HEK293 (cell line): ENCODE data around the gene ACSBG1.

Experiments
- CTCF ChIA-PET: fragments of 350-600 bp; formaldehyde crosslinking; extraction: SDS; loops from one replicate; lab custom pipeline; 2021; ENCODE audit warnings: antibody characterized with exemption; lab: Yijun Ruan, JAX
- POLR2A ChIA-PET: fragments of 300-600 bp; formaldehyde crosslinking; extraction: SDS; loops from one replicate; lab custom pipeline; 2020; ENCODE audit warnings: antibody characterized with exemption, inconsistent platforms; lab: Yijun Ruan, JAX
- H3K27ac ChIP-seq: fragments of 200-500 bp; sonication (Bioruptor generic); 2 replicates; pipeline ENCODE4 v1.5.1; 2014; ENCODE audit warnings: low read depth, low read length, control low read depth, inconsistent platforms; ENCODE audit errors: extremely low read depth
- H3K36me3 ChIP-seq, 2 experiments: fragments of 200-500 bp in 1 of 2; sonication (Bioruptor generic) in 1 of 2; 1 replicate in 1 of 2; 2 replicates in 1 of 2; pipeline ENCODE4 v1.5.1; 2014 to 2017; ENCODE audit warnings: inconsistent platforms in 2 of 2, low read length in 2 of 2; ENCODE audit not compliant: control insufficient read depth in 2 of 2, insufficient read depth in 1 of 2
- H3K4me1 ChIP-seq: fragments of 200-500 bp; sonication (Bioruptor generic); 2 replicates; pipeline ENCODE4 v1.5.1; 2014; ENCODE audit warnings: mild to moderate bottlenecking, low read length, inconsistent platforms; ENCODE audit not compliant: control insufficient read depth, insufficient read depth
- H3K4me3 ChIP-seq: 2 replicates; pipeline ENCODE4 v1.5.1; 2011; ENCODE audit warnings: low read depth, mild to moderate bottlenecking, control low read depth, low read length, moderate library complexity
- H3K9me3 ChIP-seq: fragments of 200-500 bp; sonication (Bioruptor generic); 2 replicates; pipeline ENCODE4 v1.5.1; 2014; ENCODE audit warnings: low read depth, low read length, inconsistent platforms; ENCODE audit not compliant: control insufficient read depth, insufficient read depth
- EGR2 ChIP-seq: fragments of 450-650 bp; formaldehyde crosslinking; IDR thresholded peaks from 2 replicates; pipeline ENCODE4 v1.5.1; 2016; ENCODE audit warnings: low read depth, missing biosample characterization, missing genetic modification characterization
- GLI4 ChIP-seq: fragments of 450-650 bp; formaldehyde crosslinking; IDR thresholded peaks from 2 replicates; pipeline ENCODE4 v1.5.1; 2016; ENCODE audit warnings: missing biosample characterization, missing genetic modification characterization
- KLF7 ChIP-seq: fragments of 450-650 bp; formaldehyde crosslinking; IDR thresholded peaks from 2 replicates; pipeline ENCODE4 v1.5.1; 2016; ENCODE audit warnings: missing biosample characterization, missing genetic modification characterization, borderline replicate concordance
- OSR2 ChIP-seq: fragments of 450-650 bp; formaldehyde crosslinking; IDR thresholded peaks from 2 replicates; pipeline ENCODE4 v1.5.1; 2016; ENCODE audit warnings: missing biosample characterization, missing genetic modification characterization
- SETDB1 ChIP-seq: IDR thresholded peaks from one replicate; pipeline ENCODE4 v1.6.1; 2017; ENCODE audit warnings: mild to moderate bottlenecking, low read length, moderate library complexity, mixed read lengths; ENCODE audit not compliant: insufficient read length
- ZEB2 ChIP-seq: fragments of 450-650 bp; formaldehyde crosslinking; IDR thresholded peaks from 2 replicates; pipeline ENCODE4 v1.5.1; 2016; ENCODE audit warnings: missing biosample characterization, missing genetic modification characterization
- ZFHX2 ChIP-seq: fragments of 450-650 bp; formaldehyde crosslinking; conservative IDR thresholded peaks from 2 replicates; pipeline ENCODE4 v1.5.1; 2016; ENCODE audit warnings: missing biosample characterization, missing genetic modification characterization
- ZNF10 ChIP-seq: fragments of 450-650 bp; formaldehyde crosslinking; IDR thresholded peaks from 2 replicates; pipeline ENCODE4 v1.5.1; 2017; ENCODE audit warnings: missing biosample characterization, missing genetic modification characterization
- ZNF112 ChIP-seq: fragments of 450-650 bp; formaldehyde crosslinking; IDR thresholded peaks from 2 replicates; pipeline ENCODE4 v1.5.0; 2017; ENCODE audit warnings: missing biosample characterization, missing genetic modification characterization
- ZNF223 ChIP-seq: fragments of 450-650 bp; formaldehyde crosslinking; IDR thresholded peaks from 2 replicates; pipeline ENCODE4 v1.5.1; 2016; ENCODE audit warnings: missing biosample characterization, missing genetic modification characterization
- ZNF248 ChIP-seq: fragments of 450-650 bp; formaldehyde crosslinking; IDR thresholded peaks from 2 replicates; pipeline ENCODE4 v1.5.1; 2017; ENCODE audit warnings: missing biosample characterization, missing genetic modification characterization
- ZNF433 ChIP-seq: fragments of 450-650 bp; formaldehyde crosslinking; IDR thresholded peaks from 2 replicates; pipeline ENCODE4 v1.5.1; 2016; ENCODE audit warnings: missing biosample characterization, missing genetic modification characterization, low read depth
- ZNF626 ChIP-seq: fragments of 450-650 bp; sonication (Bioruptor Pico); formaldehyde crosslinking; IDR thresholded peaks from 2 replicates; pipeline ENCODE4 v1.5.1; 2018; ENCODE audit warnings: missing biosample characterization, missing genetic modification characterization, inconsistent platforms
- ZNF670 ChIP-seq: fragments of 450-650 bp; formaldehyde crosslinking; IDR thresholded peaks from 2 replicates; pipeline ENCODE4 v1.5.1; 2016; ENCODE audit warnings: missing biosample characterization, missing genetic modification characterization, low read depth
- ZNF843 ChIP-seq: fragments of 450-650 bp; formaldehyde crosslinking; IDR thresholded peaks from 2 replicates; pipeline ENCODE4 v1.5.1; 2016; ENCODE audit warnings: missing biosample characterization, missing genetic modification characterization
- ZSCAN16 ChIP-seq: fragments of 450-650 bp; formaldehyde crosslinking; IDR thresholded peaks from 2 replicates; pipeline ENCODE4 v1.5.1; 2016; ENCODE audit warnings: missing biosample characterization, missing genetic modification characterization
- ZSCAN23 ChIP-seq: fragments of 450-650 bp; formaldehyde crosslinking; IDR thresholded peaks from 2 replicates; pipeline ENCODE4 v1.5.1; 2016; ENCODE audit warnings: missing biosample characterization, missing genetic modification characterization
- TF ChIP-seq, protein P1 (sequence below): fragments of 450-650 bp; formaldehyde crosslinking; IDR thresholded peaks from 2 replicates; pipeline ENCODE4 v1.5.1; 2016; ENCODE audit warnings: missing biosample characterization, missing genetic modification characterization, low read depth
- TF ChIP-seq, protein P2 (sequence below): fragments of 450-650 bp; formaldehyde crosslinking; IDR thresholded peaks from 2 replicates; pipeline ENCODE4 v1.5.1; 2016; ENCODE audit warnings: missing biosample characterization, missing genetic modification characterization
- TF ChIP-seq, protein P3 (sequence below): fragments of 450-650 bp; formaldehyde crosslinking; conservative IDR thresholded peaks from 2 replicates; pipeline ENCODE4 v1.5.1; 2016; ENCODE audit warnings: low read depth, missing biosample characterization, missing genetic modification characterization

The ACSBG1 gene

DNA sequence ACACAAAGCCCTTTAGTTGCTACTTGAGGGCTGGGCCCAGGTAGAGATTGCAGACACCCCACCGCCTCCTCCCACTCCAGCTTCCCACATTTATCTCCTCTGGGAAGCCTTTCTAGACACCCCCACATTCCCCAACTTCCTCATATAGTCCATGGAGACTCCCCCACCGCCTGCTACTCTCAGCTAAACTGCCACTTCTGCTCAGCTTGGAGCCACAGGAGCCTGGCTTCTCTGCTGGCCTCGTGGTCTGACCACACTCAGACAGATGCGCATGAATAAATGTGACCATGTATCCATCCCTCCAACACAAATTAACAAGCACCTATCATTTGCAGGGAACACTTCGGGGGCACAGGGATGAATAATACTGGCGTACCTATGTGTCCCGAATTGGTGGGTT is 10.5 kb upstream of the ACSBG1 start:
- H3K4me3 ChIP-seq: no peak overlapping the region
- TF ChIP-seq EGR2: peak; percentile 26; the same call in 1 of the 2 replicates
- TF ChIP-seq ZFHX2 (tag by site-specific recombination): 0 out of 2 replicates have a peak, but pooled peaks have one; percentile 23
- no peak for TF ChIP-seq ZNF433 (tag by site-specific recombination)
- POLR2A ChIA-PET: no interaction called here
- no peaks in the 10 kb centered on the region for H3K9me3 ChIP-seq
- H3K36me3 ChIP-seq: no peaks in the 10 kb centered on the region
- CTCF ChIA-PET: interaction anchor here (0.6 to 10.5 kb wide), 4 partner anchors 70 to 1703 kb away, joined by 3 to 234 read pairs (median 104); no protein-coding TSS in a partner anchor
- H3K4me1 ChIP-seq: no peaks in the 10 kb centered on the region
- no peak overlapping the region for H3K27ac ChIP-seq

DNA sequence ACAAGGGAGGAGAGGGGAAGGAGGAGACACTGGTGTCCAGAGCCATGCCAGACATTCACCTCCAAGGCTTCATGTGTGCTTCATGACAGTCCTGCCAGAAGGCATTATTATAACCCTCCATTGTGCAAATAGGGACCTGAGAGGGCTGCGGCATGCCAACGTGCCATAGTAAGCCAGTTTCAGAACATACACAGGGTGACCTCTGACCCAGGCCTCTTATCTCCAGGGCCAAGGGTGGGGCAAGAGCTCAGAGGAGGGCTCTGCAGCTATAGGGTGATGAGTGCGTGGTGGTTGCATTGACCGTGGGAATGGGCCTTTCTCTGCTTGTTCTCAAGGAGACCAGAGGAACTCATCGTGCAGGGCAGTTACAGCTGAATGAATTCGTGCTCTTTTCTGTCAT is 9.7 kb upstream of the ACSBG1 start:
- Histone ChIP-seq H3K36me3 (no peaks in the 10 kb centered on the region), H3K9me3 (no peaks in the 10 kb centered on the region), H3K4me3 (no peak overlapping the region), H3K27ac (no peak overlapping the region), H3K4me1 (no peaks in the 10 kb centered on the region)
- POLR2A ChIA-PET: no interaction called here
- CTCF ChIA-PET: interaction anchor here (0.7 to 10.5 kb wide), 5 partner anchors 70 to 507 kb away, joined by 3 to 234 read pairs (median 6); partner anchors contain the start of gene IDH3A
- TF ChIP-seq ZEB2 (tag by site-specific recombination): no peak
- no peak for TF ChIP-seq ZNF248 (tag by site-specific recombination)
- TF ChIP-seq, protein P1, sequence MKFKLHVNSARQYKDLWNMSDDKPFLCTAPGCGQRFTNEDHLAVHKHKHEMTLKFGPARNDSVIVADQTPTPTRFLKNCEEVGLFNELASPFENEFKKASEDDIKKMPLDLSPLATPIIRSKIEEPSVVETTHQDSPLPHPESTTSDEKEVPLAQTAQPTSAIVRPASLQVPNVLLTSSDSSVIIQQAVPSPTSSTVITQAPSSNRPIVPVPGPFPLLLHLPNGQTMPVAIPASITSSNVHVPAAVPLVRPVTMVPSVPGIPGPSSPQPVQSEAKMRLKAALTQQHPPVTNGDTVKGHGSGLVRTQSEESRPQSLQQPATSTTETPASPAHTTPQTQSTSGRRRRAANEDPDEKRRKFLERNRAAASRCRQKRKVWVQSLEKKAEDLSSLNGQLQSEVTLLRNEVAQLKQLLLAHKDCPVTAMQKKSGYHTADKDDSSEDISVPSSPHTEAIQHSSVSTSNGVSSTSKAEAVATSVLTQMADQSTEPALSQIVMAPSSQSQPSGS (tag by site-specific recombination): no peak
- TF ChIP-seq SETDB1: no peak
- TF ChIP-seq GLI4 (tag by site-specific recombination): no peak
- no peak for TF ChIP-seq ZSCAN16 (tag by site-specific recombination)
- TF ChIP-seq ZNF626 (tag by site-specific recombination): no peak
- no peak for TF ChIP-seq KLF7
- TF ChIP-seq, protein P2, sequence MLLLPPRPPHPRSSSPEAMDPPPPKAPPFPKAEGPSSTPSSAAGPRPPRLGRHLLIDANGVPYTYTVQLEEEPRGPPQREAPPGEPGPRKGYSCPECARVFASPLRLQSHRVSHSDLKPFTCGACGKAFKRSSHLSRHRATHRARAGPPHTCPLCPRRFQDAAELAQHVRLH: no peak
- TF ChIP-seq ZSCAN23: no peak
- TF ChIP-seq ZNF843: no peak
- TF ChIP-seq ZNF10 (tag by site-specific recombination): no peak
- TF ChIP-seq, protein P3, sequence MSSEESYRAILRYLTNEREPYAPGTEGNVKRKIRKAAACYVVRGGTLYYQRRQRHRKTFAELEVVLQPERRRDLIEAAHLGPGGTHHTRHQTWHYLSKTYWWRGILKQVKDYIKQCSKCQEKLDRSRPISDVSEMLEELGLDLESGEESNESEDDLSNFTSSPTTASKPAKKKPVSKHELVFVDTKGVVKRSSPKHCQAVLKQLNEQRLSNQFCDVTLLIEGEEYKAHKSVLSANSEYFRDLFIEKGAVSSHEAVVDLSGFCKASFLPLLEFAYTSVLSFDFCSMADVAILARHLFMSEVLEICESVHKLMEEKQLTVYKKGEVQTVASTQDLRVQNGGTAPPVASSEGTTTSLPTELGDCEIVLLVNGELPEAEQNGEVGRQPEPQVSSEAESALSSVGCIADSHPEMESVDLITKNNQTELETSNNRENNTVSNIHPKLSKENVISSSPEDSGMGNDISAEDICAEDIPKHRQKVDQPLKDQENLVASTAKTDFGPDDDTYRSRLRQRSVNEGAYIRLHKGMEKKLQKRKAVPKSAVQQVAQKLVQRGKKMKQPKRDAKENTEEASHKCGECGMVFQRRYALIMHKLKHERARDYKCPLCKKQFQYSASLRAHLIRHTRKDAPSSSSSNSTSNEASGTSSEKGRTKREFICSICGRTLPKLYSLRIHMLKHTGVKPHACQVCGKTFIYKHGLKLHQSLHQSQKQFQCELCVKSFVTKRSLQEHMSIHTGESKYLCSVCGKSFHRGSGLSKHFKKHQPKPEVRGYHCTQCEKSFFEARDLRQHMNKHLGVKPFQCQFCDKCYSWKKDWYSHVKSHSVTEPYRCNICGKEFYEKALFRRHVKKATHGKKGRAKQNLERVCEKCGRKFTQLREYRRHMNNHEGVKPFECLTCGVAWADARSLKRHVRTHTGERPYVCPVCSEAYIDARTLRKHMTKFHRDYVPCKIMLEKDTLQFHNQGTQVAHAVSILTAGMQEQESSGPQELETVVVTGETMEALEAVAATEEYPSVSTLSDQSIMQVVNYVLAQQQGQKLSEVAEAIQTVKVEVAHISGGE (tag by site-specific recombination): no peak
- TF ChIP-seq ZNF112 (tag by site-specific recombination): no peak
- TF ChIP-seq OSR2 (tag by site-specific recombination): no peak
- TF ChIP-seq ZNF670 (tag by site-specific recombination): no peak
- TF ChIP-seq ZNF223: no peak
